KBM-7 (cell line): ENCODE results near the gene PSMG1.

Experiments used
- DNase-seq: peaks from one replicate; pipeline ENCODE4 v3.0.0-alpha.2; 2015
- in situ Hi-C: fragments of 300-500 bp; cut with MboI; formaldehyde crosslinking; loops from 2 replicates; pipeline ENCODE4 v1.14.3; 2020; ENCODE audit warnings: low sequenced_read_pairs, low pct_unique_long_range_greater_than_20kb, mixed read lengths

Gene PSMG1

DNA sequence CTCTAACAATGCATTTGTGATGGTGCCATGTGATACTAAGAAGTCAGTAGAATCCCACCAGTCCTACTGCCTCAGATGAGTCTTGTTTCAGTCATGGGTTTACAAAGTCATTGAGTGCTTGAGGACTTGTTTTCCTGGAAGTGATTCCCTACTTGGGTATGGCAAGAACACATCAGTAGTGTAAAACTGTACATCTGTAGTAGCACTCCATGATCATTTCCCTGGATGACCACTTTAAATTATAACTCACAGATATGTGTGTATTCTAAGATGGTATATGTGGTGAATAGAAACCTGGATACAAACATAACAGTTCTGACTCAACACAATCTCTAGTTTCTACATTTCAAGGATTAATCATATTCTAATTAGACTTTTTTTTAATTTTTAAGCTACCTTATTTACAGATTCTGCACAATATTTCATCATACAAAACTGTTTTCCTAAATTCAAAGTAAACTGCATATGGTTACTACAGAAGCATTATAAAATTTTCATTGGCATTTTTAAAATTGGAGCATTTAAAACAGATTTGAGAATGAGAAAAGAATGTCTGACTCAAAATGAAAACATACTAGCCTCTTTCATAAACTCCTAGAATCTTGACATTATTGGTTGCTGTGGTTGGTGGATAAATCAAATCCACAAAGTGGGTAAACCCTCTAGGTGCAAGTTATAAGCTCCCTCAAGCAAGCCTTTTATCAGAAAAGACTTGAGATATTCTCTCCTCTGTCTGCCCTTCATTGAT, 6.8 kb upstream of the PSMG1 start:
- no peak for DNase-seq
- in situ Hi-C loops: no loop called here

DNA sequence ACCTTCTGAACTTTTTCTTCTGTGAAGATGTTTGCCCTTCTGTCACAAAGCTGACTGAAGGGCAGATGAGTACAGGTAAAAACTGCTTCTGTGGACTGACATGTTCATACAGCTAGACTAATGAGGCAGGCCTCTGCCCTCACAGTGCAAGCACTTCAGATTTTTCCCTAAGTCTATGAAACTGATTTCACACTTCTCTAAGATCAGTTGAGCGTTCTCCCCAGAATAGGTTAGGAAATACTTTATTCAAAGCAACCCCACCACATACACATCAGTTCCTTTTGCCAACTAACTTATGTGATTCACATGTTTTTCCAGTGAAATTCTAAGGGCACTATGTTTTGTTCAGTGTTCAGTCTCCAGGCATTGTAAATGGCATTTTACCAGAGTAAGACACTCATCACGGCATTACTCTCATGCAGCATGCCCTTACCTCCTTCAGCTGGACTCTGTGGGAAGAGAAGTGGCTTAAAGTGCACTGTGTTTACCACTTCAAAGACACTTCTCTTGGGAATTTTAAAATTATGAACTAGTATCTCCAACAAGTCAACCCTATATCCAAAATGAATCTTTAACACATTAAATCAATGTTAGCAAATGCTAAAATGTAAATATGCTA, 5.4 kb upstream of the PSMG1 start:
- in situ Hi-C loops: no loop called here

DNA sequence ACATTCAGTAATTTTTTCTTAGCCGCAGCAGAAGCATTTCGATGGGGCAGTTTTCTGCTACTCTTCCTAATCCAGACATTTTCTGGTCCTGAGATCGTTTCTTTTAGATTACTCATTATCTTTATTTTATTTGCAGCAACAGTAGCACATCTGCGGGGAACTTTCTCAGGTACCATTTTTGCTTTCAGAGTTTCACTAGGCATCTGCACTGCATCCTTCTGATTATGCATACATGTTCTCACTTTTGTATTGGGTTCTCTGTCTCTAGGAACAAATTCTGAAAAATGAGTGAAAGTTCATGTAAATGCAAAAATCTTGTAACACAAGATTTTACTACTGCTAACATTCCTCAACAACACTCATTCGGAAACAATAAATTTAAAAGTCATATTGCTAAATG, 3.9 kb upstream of the PSMG1 start:
- in situ Hi-C loops: no loop called here
- DNase-seq: no peak

More for the DNA sequence above, 5.4 kb upstream of the PSMG1 start:
- DNase-seq: no peak

DNA sequence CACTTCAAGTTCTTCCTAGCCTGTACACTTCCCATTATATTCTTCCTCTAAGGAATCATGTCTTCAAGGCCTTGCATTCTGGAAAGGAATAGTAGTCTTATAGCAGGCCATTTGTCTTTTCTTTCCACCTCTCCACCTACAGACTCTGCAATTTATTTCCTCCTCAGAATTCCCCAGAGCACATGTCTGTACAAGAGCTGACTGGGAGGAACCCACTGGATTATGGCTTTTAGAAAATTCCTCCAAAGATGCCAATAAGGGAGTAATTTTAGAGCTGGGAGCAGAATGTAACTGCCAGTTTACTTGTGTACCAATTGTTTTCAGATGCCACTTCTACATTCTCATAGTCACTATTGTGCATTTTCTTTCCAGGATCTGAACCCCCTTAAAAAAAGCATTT, 3.4 kb upstream of the PSMG1 start:
- no peak for DNase-seq

DNA sequence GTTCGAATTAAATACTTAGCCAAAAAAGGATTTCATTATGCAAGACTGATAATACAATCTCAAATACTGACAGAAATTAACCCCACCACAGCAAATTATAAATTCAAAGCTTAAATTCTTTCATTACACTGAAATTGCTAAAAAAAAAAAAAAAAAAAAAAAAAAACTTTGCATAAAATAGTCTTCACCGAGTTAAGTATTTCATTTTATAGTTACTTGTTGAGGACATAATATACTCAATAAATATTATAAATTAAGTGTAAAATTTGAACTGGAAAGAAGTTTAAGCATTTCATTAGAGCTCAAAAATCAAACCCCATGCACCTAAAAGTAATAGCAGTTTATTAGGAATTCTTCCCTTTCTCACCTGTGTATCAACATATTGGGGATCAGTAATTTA, 1.9 kb upstream of the PSMG1 start:
- in situ Hi-C loops: no loop called here

More for the DNA sequence above, 3.4 kb upstream of the PSMG1 start:
- in situ Hi-C loops: no loop called here

DNA sequence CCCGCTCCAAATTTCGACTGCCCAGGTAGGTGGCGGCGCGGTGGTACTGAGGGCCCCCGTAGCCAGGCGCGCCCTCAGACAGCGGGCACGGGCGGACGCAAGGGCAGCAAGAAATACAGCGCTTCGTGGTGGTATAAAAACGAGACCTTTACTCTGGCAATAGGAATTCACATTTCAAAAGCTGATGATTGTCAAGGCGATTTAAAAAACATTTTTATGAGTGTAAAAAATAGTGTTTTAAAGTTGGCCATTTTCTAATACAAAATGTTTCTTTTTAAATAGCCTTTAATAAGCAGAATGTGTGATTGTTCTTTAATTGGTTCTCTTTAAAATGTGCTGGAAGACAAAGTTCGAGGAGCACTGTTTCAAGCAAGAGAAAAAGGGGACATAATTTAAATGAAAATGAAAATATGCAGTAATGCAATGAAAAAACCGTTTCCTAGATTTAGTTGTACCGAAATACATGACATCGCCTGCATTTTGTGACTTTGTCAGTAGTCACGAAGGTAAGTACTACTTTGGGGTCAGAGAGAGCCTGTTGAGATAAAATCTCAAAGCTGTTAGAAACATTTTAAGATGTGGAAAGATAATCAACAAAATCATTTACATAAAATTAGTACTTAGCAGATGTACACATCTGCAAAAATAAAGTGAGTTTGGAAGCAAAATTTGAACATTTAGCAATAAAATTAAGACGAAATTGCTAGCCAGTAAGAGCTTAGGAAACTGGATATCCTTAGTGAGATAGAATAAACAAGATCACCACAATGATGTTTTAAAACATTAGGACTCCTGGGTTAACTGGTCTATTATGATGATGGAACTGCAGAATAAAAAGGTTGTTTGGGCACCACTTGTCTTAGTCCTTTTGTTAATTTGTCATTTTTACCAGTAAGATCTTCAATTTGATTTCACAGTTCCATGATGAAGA, 1.1 kb upstream of the PSMG1 start:
- in situ Hi-C loops: no loop called here
- DNase-seq: no peak

More for the DNA sequence above, 1.9 kb upstream of the PSMG1 start:
- DNase-seq: no peak

DNA sequence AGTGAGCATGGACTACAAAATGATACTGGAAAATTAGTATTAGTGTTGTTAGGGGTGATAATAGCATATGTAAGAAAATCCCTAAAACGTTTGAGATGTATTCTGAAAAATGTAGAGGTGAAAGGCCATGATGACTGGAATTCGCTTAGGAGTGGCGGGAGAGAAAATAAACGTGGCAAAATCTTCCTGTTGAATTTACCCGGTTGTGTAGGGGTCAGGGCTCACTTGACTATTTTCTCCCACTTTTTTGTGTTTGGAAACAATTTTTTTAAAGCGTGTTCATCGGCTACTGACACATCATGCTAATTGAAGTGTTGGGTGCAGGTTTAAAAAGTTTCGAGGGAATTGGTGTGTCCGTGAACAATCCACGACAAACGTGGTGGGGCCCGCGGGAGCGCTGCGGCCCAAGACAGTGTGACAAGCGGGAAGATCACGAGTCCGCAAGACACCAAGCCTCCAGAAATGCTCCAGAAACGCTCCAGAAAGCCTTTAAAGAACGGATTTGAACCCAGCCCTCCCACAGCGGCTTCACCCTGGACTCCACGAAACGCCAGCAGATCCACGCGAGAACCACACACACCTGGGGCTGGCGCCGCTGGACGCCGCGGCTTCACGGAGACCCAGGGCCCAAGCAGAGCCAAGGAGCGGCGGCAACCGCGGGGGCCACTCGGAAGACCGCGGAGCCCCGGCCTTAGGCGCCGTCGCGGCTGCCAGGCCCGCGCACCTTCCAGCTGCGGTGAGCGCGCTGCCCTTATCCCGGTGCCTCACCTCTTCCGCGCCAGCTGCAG, 573 bp downstream of the PSMG1 start:
- in situ Hi-C loops: no loop called here
- DNase-seq: peak; percentile 39

DNA sequence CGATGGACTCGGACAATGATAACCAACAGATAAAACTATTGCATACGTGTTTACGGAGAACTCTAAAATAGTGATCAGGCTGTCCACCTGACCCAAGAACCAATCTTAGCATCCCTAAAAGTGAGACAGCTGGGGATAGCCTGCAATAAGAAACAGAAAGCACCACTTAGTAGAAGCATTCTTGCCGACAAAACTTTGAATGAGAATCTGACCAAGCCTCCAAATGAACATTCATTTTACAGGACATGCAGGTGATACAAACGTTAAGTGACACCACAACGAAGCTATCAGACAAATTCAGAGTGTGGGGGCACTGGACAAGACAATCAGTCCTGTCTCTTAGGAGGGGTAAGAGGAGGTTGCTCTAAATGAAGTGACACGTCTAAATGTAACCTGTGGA, 1.2 kb downstream of the PSMG1 start:
- in situ Hi-C loops: no loop called here
- DNase-seq: no peak

DNA sequence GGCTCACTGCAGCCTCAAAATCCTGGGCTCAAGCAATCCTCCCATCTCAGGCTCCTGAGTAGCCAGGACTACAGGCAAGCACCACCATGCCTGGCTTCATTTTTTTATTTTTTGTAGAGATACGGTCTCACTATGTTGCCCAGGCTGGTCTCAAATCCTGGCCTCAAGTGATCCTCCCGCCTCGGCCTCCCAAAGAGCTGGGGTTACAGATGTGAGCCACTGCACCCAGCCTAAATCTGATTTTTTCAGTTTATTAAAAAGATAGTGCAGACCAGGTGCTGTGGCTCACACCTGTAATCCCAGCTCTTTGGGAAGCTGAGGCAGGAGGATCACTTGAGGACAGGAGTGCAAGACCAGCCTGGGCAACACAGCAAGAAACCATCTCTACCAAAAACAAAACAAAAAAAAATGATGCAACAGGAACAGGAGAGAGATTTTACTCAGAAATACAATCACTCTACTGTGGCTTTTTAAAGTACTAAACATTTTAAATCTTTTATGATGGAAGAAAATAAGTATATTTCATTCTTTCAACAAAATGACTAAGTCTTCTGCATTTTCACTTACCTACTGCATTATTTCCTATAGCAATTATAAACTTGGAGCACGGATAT, 1.9 kb downstream of the PSMG1 start:
- no peak for DNase-seq

DNA sequence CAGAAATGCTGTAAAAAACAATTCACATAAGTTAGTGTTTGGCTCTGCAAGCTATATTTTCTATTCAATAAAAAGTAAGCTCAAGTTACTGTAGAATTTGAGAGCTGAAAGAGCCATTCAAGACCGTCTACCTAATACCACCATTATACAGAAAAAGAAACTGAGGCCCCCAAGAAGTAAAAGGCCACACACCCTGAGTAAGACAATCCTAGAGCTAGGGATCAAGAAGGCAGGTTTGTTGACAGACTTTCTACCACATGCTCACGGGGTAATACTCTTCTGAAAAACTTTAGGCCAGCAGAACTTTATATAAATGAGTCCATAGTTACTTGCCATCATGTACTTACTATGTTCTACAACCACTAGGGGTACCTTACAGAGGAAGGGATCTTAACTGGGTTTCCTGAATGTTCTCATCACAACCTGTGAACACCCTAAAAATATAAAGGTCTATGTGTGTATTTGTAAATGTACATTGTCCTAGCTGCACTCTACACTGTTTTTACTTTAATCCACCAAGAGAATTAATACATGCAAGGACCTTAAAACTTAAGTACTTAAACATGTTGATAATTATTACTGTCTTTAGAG, 2.7 kb downstream of the PSMG1 start:
- in situ Hi-C loops: no loop called here
- DNase-seq: no peak

More for the DNA sequence above, 1.9 kb downstream of the PSMG1 start:
- in situ Hi-C loops: no loop called here

DNA sequence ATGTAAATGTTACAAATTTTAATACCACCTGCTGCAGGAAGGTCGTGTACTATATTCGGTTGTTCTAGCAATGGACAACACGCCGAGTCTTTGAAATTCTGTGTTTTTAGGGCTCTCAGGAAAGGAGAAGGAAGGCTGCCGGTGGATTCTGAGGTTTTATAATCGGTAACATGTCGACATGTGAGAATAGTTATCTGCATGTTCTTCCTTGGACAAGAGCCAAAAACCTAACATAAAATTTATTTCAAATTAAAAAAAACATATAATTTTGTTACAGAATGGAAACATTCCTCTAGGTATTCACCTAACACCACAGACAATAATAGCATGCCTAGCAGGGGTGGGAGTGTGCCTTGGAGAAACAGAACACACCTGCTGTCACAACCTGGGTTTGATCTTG, 4.8 kb downstream of the PSMG1 start:
- no peak for DNase-seq
- in situ Hi-C loops: no loop called here

DNA sequence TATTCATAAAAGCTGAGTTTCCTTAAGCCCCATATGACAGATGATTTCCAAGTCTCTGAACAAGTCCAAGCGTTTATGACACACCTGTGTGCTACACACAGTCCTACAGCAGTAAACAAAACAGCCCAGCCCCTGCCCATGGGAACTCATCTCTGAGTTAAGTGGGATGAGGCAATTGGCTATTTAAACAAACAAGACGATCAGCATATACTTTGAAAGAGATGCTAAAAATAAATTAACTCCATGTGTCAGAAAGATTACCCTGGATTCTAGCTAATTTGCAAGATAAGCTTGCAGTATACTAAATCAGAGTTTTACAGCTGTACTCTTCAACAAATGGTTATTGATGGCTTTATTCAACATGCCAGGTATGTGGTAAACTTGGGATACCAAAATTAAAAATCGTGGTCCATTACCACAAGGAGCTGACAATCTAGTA, 7.0 kb downstream of the PSMG1 start:
- no peak for DNase-seq
- in situ Hi-C loops: no loop called here

DNA sequence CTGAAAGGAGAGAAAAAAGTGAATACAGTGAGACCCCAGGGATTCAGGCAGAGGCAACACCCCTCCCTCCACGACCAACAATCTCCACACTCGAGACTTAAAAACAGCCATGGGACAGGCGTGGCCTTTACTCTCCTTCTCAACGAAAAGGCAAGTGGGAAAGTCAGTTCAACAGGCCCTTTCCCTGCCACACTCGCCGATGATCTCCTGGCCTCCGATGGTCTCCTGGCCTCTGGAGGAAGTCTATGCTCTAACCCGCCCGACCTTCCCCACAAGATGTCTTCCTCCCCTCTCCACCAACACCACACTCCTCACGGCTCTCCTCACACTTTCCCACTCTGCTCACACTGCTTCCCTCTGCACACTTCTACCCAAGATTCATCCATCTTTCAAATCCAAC, 7.6 kb downstream of the PSMG1 start:
- in situ Hi-C loops: no loop called here
- DNase-seq: no peak

DNA sequence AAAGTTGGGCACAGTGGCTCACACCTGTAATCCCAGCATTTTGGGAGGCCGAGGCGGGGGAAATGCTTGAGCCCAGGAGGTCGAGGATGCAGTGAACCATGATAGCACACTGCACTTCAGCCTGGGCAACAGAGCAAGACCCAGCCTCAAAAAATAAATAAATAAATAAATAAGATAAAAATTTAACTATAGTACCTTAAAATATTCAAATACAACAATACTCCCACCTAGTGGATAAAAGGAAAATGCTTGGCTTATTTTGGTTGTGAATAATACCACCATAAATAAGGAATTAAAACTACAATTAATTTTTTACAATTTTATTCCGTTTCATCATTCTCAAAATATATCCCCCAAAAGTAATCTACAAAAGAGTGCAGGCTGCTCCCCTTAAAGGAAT, 8.1 kb downstream of the PSMG1 start:
- DNase-seq: no peak
- in situ Hi-C loops: no loop called here

DNA sequence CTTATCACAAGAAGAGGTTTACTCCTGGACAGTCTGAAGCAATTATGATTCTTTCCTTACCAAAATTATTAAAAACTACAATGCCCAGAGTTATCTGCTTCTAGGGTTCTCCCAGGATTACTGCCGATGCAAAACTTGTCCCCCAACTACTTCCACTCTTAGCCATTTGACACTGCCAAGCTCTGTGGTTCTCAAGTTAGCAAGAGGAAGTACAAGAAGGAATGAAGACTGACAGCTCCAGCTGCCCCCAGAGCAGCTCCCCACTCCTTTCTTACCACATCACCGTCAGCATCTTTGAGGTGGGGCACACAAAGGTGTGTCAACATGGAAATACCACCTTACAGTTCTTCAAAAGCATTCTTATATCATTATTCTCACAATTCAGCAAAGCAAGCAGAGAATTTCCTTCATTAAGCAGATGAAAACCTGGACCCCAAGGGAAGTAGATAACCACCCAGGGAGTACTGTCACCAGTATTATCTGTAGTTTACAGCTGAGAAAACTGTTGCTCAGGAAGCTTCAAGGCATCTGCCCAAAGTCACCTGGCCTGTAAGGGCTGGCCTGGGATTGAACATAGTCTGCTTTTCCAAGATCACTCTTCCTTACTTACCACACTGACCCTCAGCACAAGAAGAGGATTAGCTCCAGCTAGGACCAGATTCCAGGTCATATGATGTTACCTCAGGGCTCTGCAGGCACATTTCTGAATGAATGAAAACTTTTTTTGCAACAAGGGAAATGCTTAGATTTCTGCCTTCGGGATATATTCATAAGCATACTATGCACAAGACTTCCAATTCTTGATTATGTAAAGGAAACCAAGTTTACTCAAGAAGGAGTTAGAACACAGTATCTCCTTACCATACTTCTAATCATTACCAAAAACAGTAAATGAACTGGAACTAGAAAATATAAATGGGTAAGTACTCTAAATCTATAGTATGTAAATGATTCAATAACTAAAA, 9.3 kb downstream of the PSMG1 start:
- in situ Hi-C loops: no loop called here
- DNase-seq: no peak

DNA sequence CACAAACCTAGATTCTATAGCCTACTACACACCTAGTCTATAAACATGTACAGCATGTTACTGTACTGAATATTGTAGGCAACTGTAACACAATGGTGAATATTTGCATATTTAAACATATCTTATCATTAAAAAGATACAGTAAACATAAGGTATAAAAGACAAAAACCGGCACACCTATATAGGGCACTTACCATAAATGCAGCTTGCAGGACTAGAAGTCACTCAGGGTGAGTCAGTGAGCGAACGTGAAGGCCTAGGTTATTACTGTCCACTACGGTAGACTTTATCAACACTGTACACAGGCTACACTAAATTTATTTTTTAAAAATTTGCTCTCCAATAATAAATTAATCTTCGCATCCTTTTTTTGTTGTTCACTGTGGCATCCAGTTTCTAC, 13.3 kb downstream of the PSMG1 start:
- no peak for DNase-seq
- in situ Hi-C loops: no loop called here

DNA sequence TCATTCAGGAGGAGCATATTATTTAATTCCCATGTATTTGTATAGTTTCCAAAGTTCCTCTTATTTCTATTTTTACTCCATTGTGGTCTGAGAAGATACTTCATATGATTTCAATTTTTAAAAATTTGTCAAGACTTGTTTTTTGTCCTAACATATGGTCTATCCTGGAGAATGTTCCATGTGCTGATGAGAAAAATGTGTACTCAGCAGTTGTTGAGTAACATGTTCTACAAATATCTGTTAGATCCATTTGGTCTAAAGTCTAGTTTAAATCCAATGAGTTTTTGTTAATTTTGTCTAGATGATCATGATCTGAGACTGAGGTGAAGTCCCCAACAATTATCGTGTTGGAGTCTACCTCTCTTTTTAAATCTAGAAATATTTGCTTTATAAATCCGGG, 14.5 kb downstream of the PSMG1 start:
- in situ Hi-C loops: no loop called here

More for the DNA sequence above, 14.5 kb downstream of the PSMG1 start:
- no peak for DNase-seq
